ENCODE measurements around the gene SKIL.

SKIL gene

GRCh38 chr3:170429050-170429449 is 71.5 kb downstream of the SKIL start:
- in situ Hi-C loops (cut with HindIII; ENCODE audit: low sequenced_read_pairs): loop anchor here (5.0 kb wide), 2 partner anchors 283 to 383 kb away; no protein-coding TSS in a partner anchor

GRCh38 chr3:170431054-170431453 is 73.5 kb downstream of the SKIL start:
- in situ Hi-C loops (cut with HindIII; ENCODE audit: low sequenced_read_pairs): no loop called here

GRCh38 chr3:170432416-170432815 is 74.9 kb downstream of the SKIL start:
- in situ Hi-C loops (cut with HindIII; ENCODE audit: low sequenced_read_pairs): no loop called here

GRCh38 chr3:170436697-170437096 is 79.2 kb downstream of the SKIL start:
- in situ Hi-C loops (cut with HindIII; ENCODE audit: low sequenced_read_pairs): no loop called here

GRCh38 chr3:170437176-170437575 is 79.7 kb downstream of the SKIL start:
- in situ Hi-C loops (cut with HindIII; ENCODE audit: low sequenced_read_pairs): no loop called here

GRCh38 chr3:170437696-170438407 is 80.3 kb downstream of the SKIL start:
- in situ Hi-C loops (cut with HindIII; ENCODE audit: low sequenced_read_pairs): no loop called here

- in situ Hi-C loops (cut with HindIII; ENCODE audit: low sequenced_read_pairs): no loop called here
These were observed 81.3 kb downstream of the SKIL start for GRCh38 chr3:170438836-170439235.

- in situ Hi-C loops (cut with HindIII; ENCODE audit: low sequenced_read_pairs): no loop called here
These were observed 82.8 kb downstream of the SKIL start for GRCh38 chr3:170440344-170440743.

- in situ Hi-C loops (cut with HindIII; ENCODE audit: low sequenced_read_pairs): no loop called here
These were observed 83.9 kb downstream of the SKIL start for GRCh38 chr3:170441412-170441811.

- in situ Hi-C loops (cut with HindIII; ENCODE audit: low sequenced_read_pairs): no loop called here
These were observed 85.4 kb downstream of the SKIL start for GRCh38 chr3:170442947-170443346.

- in situ Hi-C loops (cut with HindIII; ENCODE audit: low sequenced_read_pairs): no loop called here
These were observed 85.9 kb downstream of the SKIL start for GRCh38 chr3:170443457-170443856.

All from endothelial cell of hepatic sinusoid (primary cell).